H1 (cell line): ENCODE results near the gene FOLR1. TPM values are rescaled to one million over a fixed set of nuclear protein-coding genes. Genes with fewer than 3 reads are reported as not detected.

Experiments used
- CTCF ChIA-PET: fragments of 300-600 bp; sonication (Branson Sonifier 250); formaldehyde crosslinking; loops from one replicate; lab custom pipeline; 2021; ENCODE audit not compliant: partially characterized antibody; lab: Charles Lee
- POLR2A ChIA-PET: fragments of 300-600 bp; sonication (Branson Sonifier 250); formaldehyde crosslinking; loops from one replicate; lab custom pipeline; 2021; ENCODE audit warnings: inconsistent platforms; ENCODE audit not compliant: partially characterized antibody; lab: Charles Lee
- DNase-seq, 2 experiments: peaks; one replicate each; pipeline versions ENCODE4 v3.0.0 to v3.0.0-alpha.2; 2010 to 2022; ENCODE audit warnings: low spot score in 2 of 2, low read depth in 1 of 2, mixed read lengths in 1 of 2
- FAIRE-seq: peaks from 2 replicates; lab custom pipeline; 2011; peaks lifted over from hg19 to GRCh38; lab: Jason Lieb, UNC
- H2AFZ ChIP-seq: 2 replicates; pipeline ENCODE4 v1.8.1; 2012; ENCODE audit warnings: low read length, inconsistent platforms
- H2AK5ac ChIP-seq: 2 replicates; pipeline ENCODE4 v1.6.1; 2013; ENCODE audit warnings: low read depth, low read length
- H2BK120ac ChIP-seq: replicated peaks from 2 replicates; pipeline ENCODE3; 2013; ENCODE audit warnings: low read depth, low read length, inconsistent platforms
- H2BK12ac ChIP-seq: 2 replicates; pipeline ENCODE4 v1.6.1; 2013; ENCODE audit warnings: low read depth, low read length
- H2BK15ac ChIP-seq: 2 replicates; pipeline ENCODE4 v1.6.1; 2013; ENCODE audit warnings: low read length
- H2BK20ac ChIP-seq: 2 replicates; pipeline ENCODE4 v1.6.1; 2013; ENCODE audit warnings: low read length
- H2BK5ac ChIP-seq: 2 replicates; pipeline ENCODE4 v1.6.1; 2013; ENCODE audit warnings: low read depth, low read length
- H3K14ac ChIP-seq: 2 replicates; pipeline ENCODE4 v1.6.1; 2013; ENCODE audit warnings: inconsistent platforms; ENCODE audit not compliant: insufficient read length
- H3K18ac ChIP-seq: 2 replicates; pipeline ENCODE4 v1.6.1; 2013; ENCODE audit warnings: low read length; ENCODE audit errors: extremely low read depth
- H3K23ac ChIP-seq: 2 replicates; pipeline ENCODE4 v1.6.1; 2013; ENCODE audit warnings: inconsistent platforms; ENCODE audit not compliant: insufficient read length
- H3K23me2 ChIP-seq: 2 replicates; pipeline ENCODE4 v1.6.1; 2013; ENCODE audit warnings: low read depth, low read length
- H3K27ac ChIP-seq: 2 replicates; pipeline ENCODE4 v1.6.1; 2011; ENCODE audit warnings: low read depth, low read length, inconsistent platforms
- H3K27me3 ChIP-seq, 4 experiments: replicated peaks in 1 of 4; 1 replicate in 1 of 4; 2 replicates in 3 of 4; pipeline versions ENCODE4 v1.6.1 to v1.8.1; 2011 to 2013; ENCODE audit warnings: low read length in 3 of 4, mild to moderate bottlenecking in 3 of 4, inconsistent platforms in 2 of 4, mixed read lengths in 2 of 4, moderate library complexity in 1 of 4; ENCODE audit not compliant: control insufficient read depth in 3 of 4, insufficient read depth in 3 of 4; ENCODE audit errors: extremely low read depth in 1 of 4
- H3K36me3 ChIP-seq, 4 experiments: 2 replicates each; pipeline versions ENCODE4 v1.6.1 to v1.8.1; 2011 to 2013; ENCODE audit warnings: mild to moderate bottlenecking in 4 of 4, low read length in 3 of 4, moderate library complexity in 2 of 4, control low read depth in 1 of 4, inconsistent platforms in 1 of 4; ENCODE audit not compliant: insufficient read depth in 4 of 4, control insufficient read depth in 2 of 4
- H3K4ac ChIP-seq: replicated peaks from 2 replicates; pipeline ENCODE3; 2013; ENCODE audit warnings: low read length, low read depth, mixed read lengths, inconsistent platforms; ENCODE audit not compliant: insufficient read length
- H3K4me1 ChIP-seq, 4 experiments: replicated peaks in 1 of 4; 1 replicate in 1 of 4; 2 replicates in 3 of 4; pipeline versions ENCODE4 v1.6.1 to v1.8.1; 2011 to 2013; ENCODE audit warnings: low read length in 3 of 4, inconsistent platforms in 2 of 4, mixed read lengths in 1 of 4; ENCODE audit not compliant: insufficient read depth in 4 of 4, control insufficient read depth in 3 of 4
- H3K4me2 ChIP-seq, 2 experiments: 2 replicates each; pipeline versions ENCODE4 v1.6.1 to v1.8.1; 2011 to 2013; ENCODE audit warnings: low read depth in 2 of 2, low read length in 2 of 2, control low read depth in 1 of 2, inconsistent platforms in 1 of 2, mild to moderate bottlenecking in 1 of 2; ENCODE audit not compliant: insufficient read depth in 1 of 2
- H3K4me3 ChIP-seq, 4 experiments: fragments of 200-600, 300-600 bp in 1 of 4; sonication (generic), shearing (Covaris generic), sonication (Bioruptor Twin) in 1 of 4; 2 replicates each; pipeline versions ENCODE4 v1.5.1 to v1.8.1; 2011 to 2016; ENCODE audit warnings: low read length in 4 of 4, low read depth in 3 of 4, control low read depth in 2 of 4, inconsistent platforms in 2 of 4, mild to moderate bottlenecking in 2 of 4, mixed read lengths in 1 of 4, moderate library complexity in 1 of 4; ENCODE audit not compliant: insufficient read depth in 2 of 4; ENCODE audit errors: extremely low read depth in 1 of 4
- H3K56ac ChIP-seq: replicated peaks from 2 replicates; pipeline ENCODE3; 2013; ENCODE audit warnings: low read depth, mild to moderate bottlenecking, mixed read lengths, low read length, inconsistent platforms; ENCODE audit not compliant: insufficient read length
- H3K79me1 ChIP-seq: 2 replicates; pipeline ENCODE4 v1.6.1; 2013; ENCODE audit warnings: low read depth, low read length, control low read depth
- H3K79me2 ChIP-seq, 2 experiments: 2 replicates each; pipeline versions ENCODE4 v1.6.1 to v1.8.1; 2012 to 2013; ENCODE audit warnings: low read length in 2 of 2, mild to moderate bottlenecking in 2 of 2, inconsistent platforms in 1 of 2; ENCODE audit not compliant: insufficient read depth in 2 of 2, control insufficient read depth in 1 of 2
- H3K9ac ChIP-seq, 4 experiments: replicated peaks in 1 of 4; 1 replicate in 1 of 4; 2 replicates in 3 of 4; pipeline versions ENCODE4 v1.6.1 to v1.8.1; 2011 to 2013; ENCODE audit warnings: low read depth in 3 of 4, low read length in 3 of 4, control low read depth in 2 of 4, mild to moderate bottlenecking in 2 of 4, moderate library complexity in 2 of 4, inconsistent platforms in 1 of 4; ENCODE audit errors: extremely low read depth in 1 of 4
- H3K9me3 ChIP-seq, 2 experiments: 2 replicates each; pipeline versions ENCODE4 v1.6.1 to v1.8.1; 2012 to 2013; ENCODE audit warnings: mild to moderate bottlenecking in 2 of 2, moderate library complexity in 2 of 2, control low read depth in 1 of 2, inconsistent platforms in 1 of 2, low read depth in 1 of 2, low read length in 1 of 2, mixed read lengths in 1 of 2; ENCODE audit not compliant: insufficient read depth in 2 of 2
- H4K20me1 ChIP-seq, 2 experiments: replicated peaks in 1 of 2; 2 replicates each; pipeline versions ENCODE3 to v1.8.1; 2011 to 2013; ENCODE audit warnings: inconsistent platforms in 2 of 2, low read length in 2 of 2, mild to moderate bottlenecking in 1 of 2; ENCODE audit not compliant: insufficient read depth in 2 of 2, control insufficient read depth in 1 of 2
- H4K5ac ChIP-seq: 2 replicates; pipeline ENCODE4 v1.6.1; 2013; ENCODE audit warnings: low read length, low read depth, mixed read lengths, inconsistent platforms; ENCODE audit not compliant: insufficient read length
- H4K8ac ChIP-seq: 2 replicates; pipeline ENCODE4 v1.8.0; 2013; ENCODE audit warnings: mild to moderate bottlenecking, moderate library complexity, low read length, inconsistent platforms; ENCODE audit not compliant: insufficient read depth; ENCODE audit errors: extremely low read depth
- H4K91ac ChIP-seq: replicated peaks from 2 replicates; pipeline ENCODE3; 2013; ENCODE audit warnings: low read length, mixed read lengths, inconsistent platforms; ENCODE audit not compliant: insufficient read length
- CBX5 ChIP-seq: fragments of 300-800, 300-1000 bp; sonication (generic); IDR thresholded peaks from 2 replicates; pipeline ENCODE4 v1.7.1; 2016; ENCODE audit warnings: antibody characterized with exemption, low read length, low read depth
- CBX8 ChIP-seq: fragments of 300-800, 300-1000 bp; sonication (generic); IDR thresholded peaks from 2 replicates; pipeline ENCODE4 v1.7.1; 2016; ENCODE audit warnings: low read depth, low read length, borderline replicate concordance
- CREB1 ChIP-seq: IDR thresholded peaks from 2 replicates; pipeline ENCODE4 v1.6.1; 2012; ENCODE audit warnings: inconsistent platforms
- EP300 ChIP-seq, 2 experiments: IDR thresholded peaks; 1 replicate in 1 of 2; 2 replicates in 1 of 2; pipeline ENCODE4 v1.6.1; 2011 to 2012; ENCODE audit warnings: low read depth in 2 of 2, low read length in 2 of 2, mild to moderate bottlenecking in 2 of 2, borderline replicate concordance in 1 of 2, inconsistent platforms in 1 of 2, moderate library complexity in 1 of 2
- RFX5 ChIP-seq: IDR thresholded peaks from 2 replicates; pipeline ENCODE4 v1.6.1; 2011; ENCODE audit warnings: low read depth, low read length, improper control_type of control experiment, borderline replicate concordance
- SRF ChIP-seq: IDR thresholded peaks from 2 replicates; pipeline ENCODE4 v1.6.1; 2011; ENCODE audit warnings: mild to moderate bottlenecking, low read depth, low read length, moderate library complexity
- SUZ12 ChIP-seq: fragments of 200-600 bp; sonication (generic); IDR thresholded peaks from 2 replicates; pipeline ENCODE4 v1.6.1; 2012; ENCODE audit warnings: mild to moderate bottlenecking, inconsistent platforms, low read length, moderate library complexity, mixed read lengths
- TBP ChIP-seq: IDR thresholded peaks from 2 replicates; pipeline ENCODE4 v1.6.1; 2011; ENCODE audit warnings: low read depth, low read length, improper control_type of control experiment
- WGBS, 2 experiments: shearing (Covaris generic) in 1 of 2; methylation state at CpG; one replicate each; pipeline versions ENCODE4 v1.1.6 to v1.1.7; 2013 to 2015; ENCODE audit warnings: low lambda C conversion rate in 2 of 2, mixed read lengths in 2 of 2, inconsistent platforms in 1 of 2, low coverage in 1 of 2, missing lambda C conversion rate in 1 of 2; ENCODE audit not compliant: insufficient replicate concordance in 2 of 2, insufficient coverage in 1 of 2, insufficient read length in 1 of 2; ENCODE audit errors: extremely low coverage in 1 of 2, missing lambda C conversion rate in 1 of 2; 5-methylcytosine and 5-hydroxymethylcytosine counted together
- polyA plus RNA-seq, 7 experiments: library from polyadenylated mRNA; depleted of rRNA in 3 of 7; stranded (reverse) in 5 of 7; unstranded in 2 of 7; fragments of >200 nt in 5 of 7; fragments of 200-250 nt in 2 of 7; gene quantifications; 1 replicate in 5 of 7; 2 replicates in 1 of 7; 4 replicates in 1 of 7; pipeline versions ENCODE4 v1.2.1 to v1.2.3, GENCODE V29; 2011 to 2013; ENCODE audit warnings: missing spikeins in 2 of 7, mixed read lengths in 2 of 7
- total RNA-seq: library from RNA; stranded (reverse); fragmentation: NEBNext Ultra II Directional; extraction: Animal tissue kit (Norgen Biotek cat#: 25700); gene quantifications from 2 replicates; pipeline ENCODE4 v1.2.1, GENCODE V29; 2021
- TF ChIP-seq, protein P1 (sequence below): IDR thresholded peaks from 2 replicates; pipeline ENCODE4 v1.6.1; 2012; ENCODE audit warnings: inconsistent platforms

The FOLR1 gene
- total and polyA plus RNA-seq, 2 of the 8 experiments (the other 6 are each of a cell fraction or from before 2014, with no cell fraction given): 1.3 TPM; not detected in 1

DNA sequence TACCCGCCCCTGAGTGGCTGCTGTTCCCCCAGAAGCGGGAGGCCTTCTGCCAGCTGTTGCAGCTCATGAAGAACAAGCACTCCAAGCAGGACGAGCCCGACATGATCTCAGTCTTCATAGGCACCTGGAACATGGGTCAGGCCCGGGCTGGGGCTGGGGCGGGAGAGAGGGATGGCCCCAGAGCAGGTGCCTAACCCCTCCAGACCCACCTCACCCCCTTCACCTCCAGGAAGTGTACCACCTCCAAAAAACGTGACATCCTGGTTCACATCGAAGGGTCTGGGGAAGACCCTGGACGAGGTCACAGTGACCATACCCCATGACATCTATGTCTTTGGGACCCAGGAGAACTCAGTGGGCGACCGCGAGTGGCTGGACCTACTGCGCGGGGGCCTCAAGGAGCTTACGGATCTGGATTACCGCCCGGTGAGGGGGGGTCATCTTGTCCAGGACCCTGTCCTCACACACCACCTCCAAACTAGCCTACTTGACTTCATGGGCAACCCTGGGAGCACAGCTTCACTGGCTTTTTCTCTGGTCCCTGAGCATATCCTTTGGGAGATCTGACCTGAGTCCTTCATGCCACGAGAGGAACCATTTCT, 38.9 kb downstream of the FOLR1 start:
- H4K20me1 ChIP-seq: peaks cover 13 to 22% of the 10 kb centered on the region in 2 experiments
- H3K27me3 ChIP-seq: no peaks in the 10 kb centered on the region
- peaks cover 0 to under 1% (median 0%) of the 10 kb centered on the region in 4 experiments; a peak in 2 of 7 replicates for H3K4me1 ChIP-seq
- no peak overlapping the region for H3K4ac ChIP-seq
- no peak overlapping the region for H4K8ac ChIP-seq
- H3K27ac ChIP-seq: no peak overlapping the region
- peaks cover 0 to 2% of the 10 kb centered on the region in 2 experiments; a peak in 2 of 4 replicates for H3K79me2 ChIP-seq
- no peak overlapping the region for H2AK5ac ChIP-seq
- H3K9me3 ChIP-seq: no peaks in the 10 kb centered on the region
- H3K14ac ChIP-seq: no peak overlapping the region
- no peak overlapping the region for H3K23ac ChIP-seq
- 90% methylated on average over 18 of the region's 18 CpGs; no CpG with 5 or more reads in 1 of the 2 experiments for WGBS, 2 experiments
- no peak overlapping the region for H2BK5ac ChIP-seq
- no peak overlapping the region for H3K56ac ChIP-seq
- peaks cover 7% of the 10 kb centered on the region for H3K79me1 ChIP-seq
- ChIA-PET POLR2A (interaction anchor here (0.9 kb wide), 1 partner anchor 286 kb away, joined by 3 read pairs; no protein-coding TSS in a partner anchor), CTCF (interaction anchor here (1.0 to 1.4 kb wide), 2 partner anchors 9 to 254 kb away, joined by 3 to 4 read pairs; no protein-coding TSS in a partner anchor)
- no peak overlapping the region for H2BK12ac ChIP-seq
- no peak overlapping the region for H4K5ac ChIP-seq
- H3K36me3 ChIP-seq: peaks cover 25 to 67% (median 57%) of the 10 kb centered on the region in 4 experiments
- no peak overlapping the region for H3K9ac ChIP-seq
- no peak overlapping the region for H2BK120ac ChIP-seq
- no peak for FAIRE-seq
- H3K4me2 ChIP-seq: no peak overlapping the region
- H2AFZ ChIP-seq: no peak overlapping the region
- H2BK20ac ChIP-seq: no peak overlapping the region
- no peak overlapping the region for H3K18ac ChIP-seq
- TF ChIP-seq CBX8 (no peak), RFX5 (no peak), EP300 (IDR thresholded peaks at IDR 0.05; ENCODE audit: borderline replicate concordance in 1 of 2, low read depth in 2 of 2, low read length in 2 of 2) (no peak), SRF (no peak), TBP (no peak), SUZ12 (no peak), CREB1 (no peak), CBX5 (no peak)
- TF ChIP-seq, protein P1, sequence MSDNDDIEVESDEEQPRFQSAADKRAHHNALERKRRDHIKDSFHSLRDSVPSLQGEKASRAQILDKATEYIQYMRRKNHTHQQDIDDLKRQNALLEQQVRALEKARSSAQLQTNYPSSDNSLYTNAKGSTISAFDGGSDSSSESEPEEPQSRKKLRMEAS: no peak
- TF ChIP-seq, all 59 proteins: peak for 0
- no peak for DNase-seq
- no peak overlapping the region for H4K91ac ChIP-seq
- H3K4me3 ChIP-seq: no peak overlapping the region
- H3K23me2 ChIP-seq: peaks cover 1% of the 10 kb centered on the region; the same call in 1 of the 2 replicates
- no peak overlapping the region for H2BK15ac ChIP-seq
